ENCODE measurements around the gene EXD3.
"Not testable (repeated sequence)": the region's sequence is repeated elsewhere in the genome, so short reads cannot be mapped to it uniquely, and the experiment has no call there.

The EXD3 gene

DNA sequence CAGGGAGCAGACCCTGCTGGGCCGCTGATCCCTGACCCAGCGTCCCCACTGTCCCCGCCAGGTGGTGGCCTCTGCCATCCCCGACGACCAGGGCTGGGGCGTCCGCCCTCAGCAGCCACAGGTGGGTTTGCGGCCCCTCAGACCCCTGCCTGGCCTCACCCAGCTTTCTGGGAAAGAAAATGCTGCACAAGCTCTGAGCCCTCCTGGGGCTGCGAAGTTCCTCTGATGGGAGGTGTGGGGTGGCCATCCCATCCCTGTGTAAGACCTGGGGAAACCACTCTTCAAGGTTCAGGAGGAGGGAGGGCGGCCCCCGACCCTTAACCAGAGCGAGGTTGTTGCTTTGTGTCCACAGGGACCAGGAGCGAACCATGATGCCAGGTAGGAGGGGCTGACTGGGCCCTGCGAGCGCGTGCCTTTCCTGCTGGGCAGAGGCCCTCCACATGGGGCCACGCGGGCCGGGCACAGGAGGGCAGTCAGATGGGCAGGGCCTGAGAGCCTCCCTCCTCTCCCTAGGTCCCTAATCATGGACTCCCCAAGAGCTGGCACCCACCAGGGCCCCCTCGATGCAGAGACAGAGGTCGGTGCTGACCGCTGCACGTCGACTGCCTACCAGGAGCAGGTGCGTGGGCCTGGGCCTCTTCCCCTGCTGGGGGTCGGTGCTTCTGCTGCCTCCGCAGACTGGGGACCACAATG lies 7.9 kb upstream of the EXD3 start:
- DNase-seq = no peak

DNA sequence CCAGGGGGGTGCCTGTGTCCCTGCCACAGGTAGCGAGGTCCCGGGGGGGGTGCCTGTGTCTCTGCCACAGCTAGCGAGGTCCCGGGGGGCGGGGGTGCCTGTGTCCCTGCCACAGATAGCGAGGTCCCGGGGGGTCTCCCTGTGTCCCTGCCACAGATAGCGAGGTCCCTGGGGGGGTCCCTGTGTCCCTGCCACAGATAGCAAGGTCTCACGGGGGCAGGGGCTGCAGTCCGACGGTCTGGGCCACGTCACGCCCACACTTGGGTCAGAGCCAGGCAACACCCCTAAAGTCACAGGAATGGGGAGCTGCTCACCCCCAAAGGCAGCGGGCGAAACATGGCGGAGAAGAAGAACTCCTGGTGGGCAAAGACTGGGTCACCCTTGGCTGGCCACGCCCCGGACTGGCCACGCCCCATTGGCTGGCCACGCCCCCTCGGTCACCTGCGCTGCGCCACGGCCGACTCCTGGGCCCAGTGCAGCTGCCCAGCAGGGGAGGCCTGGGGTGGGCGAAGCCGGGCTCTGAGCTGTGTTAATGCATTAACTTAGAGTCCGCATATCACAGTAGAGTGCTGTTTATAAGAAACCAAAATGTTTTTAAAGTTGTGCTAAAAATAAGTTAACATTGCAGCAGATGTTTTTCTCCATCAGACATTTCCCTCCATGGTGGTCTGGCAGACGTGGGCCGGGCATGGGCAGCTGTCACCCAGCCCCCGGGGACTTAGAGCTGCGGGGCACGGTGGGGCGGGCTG lies 7.2 kb upstream of the EXD3 start:
- DNase-seq = peak; percentile 76

DNA sequence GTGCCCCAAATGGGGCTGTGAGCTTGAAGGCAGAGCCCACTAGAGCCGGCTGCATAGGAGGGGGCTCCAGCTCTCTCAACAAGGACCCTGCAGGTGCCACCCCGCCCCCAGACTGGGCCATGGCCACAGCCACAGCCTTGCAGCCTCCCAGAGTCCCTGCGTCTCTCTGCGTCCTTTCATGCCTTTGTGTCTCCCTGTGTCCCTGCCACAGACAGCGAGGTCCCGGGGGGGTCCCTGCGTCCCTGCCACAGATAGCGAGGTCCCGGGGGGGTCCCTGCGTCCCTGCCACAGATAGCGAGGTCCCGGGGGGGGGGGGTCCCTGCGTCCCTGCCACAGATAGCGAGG lies 6.6 kb upstream of the EXD3 start:
- peak; percentile 68 for DNase-seq

DNA sequence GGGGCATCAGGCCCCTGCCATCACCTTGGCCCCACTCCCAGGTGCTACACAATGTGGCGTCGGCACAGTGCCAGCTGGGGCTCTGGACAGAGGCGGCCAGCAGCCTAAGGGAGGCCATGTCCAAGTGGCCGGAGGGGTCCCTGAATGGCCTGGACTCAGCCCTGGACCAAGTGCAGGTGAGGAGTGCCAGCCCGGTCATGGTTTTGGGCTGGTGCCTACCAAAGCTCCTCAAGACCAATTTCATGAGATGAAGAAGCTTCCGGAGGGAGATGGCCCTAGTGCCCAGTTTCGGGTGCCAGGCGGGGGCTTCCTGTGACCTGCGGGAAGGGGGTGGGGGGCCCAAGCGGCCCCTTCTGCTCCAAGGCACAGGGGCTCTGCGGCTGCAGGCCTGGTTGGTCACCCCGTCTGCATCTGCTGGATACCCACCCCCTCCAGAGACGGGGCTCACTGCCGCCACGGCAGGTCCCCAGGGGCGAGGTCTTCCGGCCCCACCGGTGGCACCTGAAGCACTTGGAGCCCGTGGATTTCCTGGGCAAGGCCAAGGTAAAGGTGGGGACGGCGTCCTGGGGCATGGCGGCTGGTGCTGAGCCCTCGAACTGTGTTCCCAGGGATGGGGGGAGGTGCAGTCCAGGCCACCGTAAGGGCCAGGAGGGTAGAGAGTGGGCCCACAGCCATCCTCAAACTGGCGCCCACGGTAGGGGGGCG lies 6.0 kb upstream of the EXD3 start:
- DNase-seq = peak; percentile 68

DNA sequence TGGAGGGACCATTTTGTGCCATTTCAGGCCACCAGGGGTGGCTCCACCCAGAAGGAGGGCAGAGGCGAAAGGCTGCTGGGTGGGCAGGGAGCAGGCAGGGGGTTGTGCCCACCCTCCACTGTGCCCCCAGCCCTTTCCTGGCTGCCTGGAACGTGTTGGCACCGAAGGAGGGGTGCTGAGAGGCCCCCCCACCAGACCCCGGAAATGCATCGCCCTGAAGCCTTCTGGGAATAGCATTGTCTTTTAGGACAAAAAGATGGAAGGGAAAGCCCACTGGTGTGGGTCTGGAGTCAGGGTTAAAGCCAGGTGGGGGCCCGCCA lies 5.3 kb upstream of the EXD3 start:
- DNase-seq = no peak

DNA sequence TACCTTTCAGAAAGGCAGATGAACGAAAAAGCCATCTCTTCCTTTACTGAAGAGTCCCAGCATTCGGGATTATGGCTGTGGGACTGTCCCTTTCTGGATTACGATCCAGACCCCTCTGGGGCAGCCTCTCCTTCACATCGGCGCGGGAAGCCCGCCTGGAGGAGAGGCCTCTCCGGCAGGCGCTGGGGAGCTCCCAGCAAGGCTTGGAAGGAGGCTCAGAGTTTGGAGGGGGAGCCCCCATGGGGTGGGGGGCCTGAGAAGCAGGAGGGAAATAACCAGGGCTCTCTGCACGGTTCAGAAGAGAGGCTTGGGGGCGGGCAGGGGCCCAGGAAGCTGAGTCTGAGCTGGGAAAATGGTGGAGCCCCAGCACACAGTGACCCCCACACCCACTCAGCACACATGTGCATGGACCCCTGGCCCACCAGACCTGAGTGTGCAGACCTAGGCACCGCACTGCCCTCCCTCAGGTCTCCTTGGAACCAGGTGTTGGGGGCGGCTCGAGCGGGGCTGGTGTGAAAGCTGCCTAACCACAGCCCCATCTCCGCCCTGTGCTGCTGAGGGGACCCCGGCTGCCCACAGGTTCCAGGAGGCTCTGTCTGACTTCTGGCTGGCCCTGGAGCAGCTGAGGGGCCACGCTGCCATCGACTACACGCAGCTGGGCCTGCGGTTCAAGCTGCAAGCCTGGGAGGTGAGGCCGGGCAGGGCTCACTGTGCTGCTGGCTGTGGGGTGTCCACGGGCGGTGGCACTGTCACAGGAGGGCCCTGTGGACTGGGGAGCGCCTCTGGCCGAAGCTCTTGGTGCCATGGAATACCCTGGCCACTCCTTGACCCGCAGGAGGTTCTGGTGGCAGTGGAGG lies 4.7 kb upstream of the EXD3 start:
- no peak for DNase-seq

DNA sequence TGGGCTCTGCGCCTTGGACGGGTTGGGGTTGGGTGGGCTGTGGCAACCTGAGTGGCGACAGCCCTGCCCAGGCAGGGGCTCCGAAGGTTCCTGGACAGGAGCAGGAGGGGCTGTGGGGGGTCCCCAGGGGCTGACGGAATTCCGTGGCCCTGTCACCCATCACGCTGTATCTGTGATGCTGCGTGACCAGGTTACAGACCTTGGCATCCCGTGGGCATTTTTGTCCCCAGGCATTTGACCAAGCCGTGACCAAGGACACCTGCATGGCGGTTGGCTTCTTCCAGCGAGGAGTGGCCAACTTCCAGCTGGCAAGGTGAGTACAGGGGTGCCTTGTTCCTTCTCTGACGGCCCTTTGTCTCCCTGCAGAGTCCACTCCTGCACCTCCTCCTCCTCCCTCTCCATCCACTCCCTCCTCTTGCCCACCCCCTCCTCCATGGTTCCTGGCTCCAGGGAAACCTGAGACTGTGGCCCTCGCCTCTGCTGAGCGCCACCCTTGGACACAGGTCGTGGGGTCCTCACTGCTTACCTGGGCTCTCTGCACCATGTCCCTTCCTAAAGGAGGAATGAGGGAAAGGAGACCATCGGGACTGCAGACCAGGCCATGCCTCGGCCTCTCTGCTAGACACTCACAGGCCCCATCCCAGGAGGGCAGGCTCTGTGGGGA lies 3.2 kb upstream of the EXD3 start:
- DNase-seq = no peak

DNA sequence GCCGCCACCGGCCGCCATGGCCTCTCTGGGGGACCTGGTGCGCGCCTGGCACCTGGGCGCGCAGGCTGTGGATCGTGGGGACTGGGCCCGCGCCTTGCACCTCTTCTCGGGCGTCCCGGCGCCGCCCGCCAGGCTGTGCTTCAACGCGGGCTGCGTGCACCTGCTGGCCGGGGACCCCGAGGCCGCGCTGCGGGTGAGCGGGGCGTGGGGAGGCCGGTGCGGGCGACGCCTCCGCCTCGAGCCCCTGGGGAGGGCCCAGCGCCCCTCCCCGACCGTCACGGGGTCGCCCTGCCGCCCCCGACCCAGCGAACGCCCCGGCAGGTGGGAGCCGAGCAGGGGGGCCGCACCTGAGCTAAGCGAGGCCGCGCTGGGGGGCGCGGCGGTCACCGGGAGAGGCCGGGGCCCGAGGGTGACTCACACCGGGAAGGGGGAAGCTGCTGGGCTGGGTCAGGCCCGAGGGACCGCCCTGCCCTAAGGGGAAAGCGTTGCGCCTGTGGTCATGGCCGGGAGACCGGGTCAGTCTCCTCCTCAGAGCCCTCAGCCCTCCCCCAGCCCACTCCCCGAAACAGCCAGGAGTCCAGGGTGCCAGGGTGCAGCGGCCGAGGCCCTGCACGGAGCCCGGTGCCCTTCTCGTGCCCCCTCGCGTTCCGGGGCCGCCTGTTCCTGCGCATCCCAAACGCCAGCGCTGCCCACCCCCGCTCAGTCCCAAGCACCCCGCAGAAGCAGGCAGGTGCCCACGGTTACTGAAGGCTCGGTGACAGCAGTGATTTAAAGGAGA lies 741 bp upstream of the EXD3 start:
- peak; percentile 83 for DNase-seq

DNA sequence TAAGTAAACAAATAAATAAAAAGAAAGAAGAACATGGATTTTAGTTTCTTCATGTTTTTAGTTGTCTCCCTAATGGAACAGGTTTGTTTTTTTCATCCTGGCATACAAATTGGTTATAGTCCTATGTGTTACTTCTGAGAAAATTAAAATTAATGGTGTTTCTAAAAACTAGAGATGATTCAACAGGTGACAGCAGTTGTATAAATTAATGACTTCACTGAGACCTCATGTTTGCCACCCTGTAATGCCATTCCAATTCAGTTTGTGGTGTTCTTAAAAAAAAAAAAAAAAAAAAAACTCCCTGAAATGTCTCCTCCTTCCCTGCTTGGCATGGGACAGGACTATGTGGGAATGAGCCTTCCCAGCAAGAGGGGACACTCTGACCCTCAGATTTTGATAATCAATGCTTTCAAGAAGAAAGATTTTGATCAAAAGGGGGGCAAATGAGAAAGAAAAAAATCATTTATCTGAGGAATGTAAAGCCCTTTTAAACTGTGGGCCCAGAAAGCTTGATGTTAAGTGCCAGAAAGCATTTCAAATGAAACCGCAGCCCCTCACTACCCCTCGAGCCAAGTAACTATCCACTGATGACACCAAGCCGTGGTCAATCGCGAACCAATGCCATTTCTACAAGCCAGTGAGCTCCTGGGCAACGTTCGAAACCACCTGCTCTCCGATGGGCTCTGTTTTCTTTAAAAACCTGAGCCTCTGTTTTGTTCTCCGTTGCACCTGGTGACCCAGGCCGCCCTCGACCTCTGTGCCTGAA lies 941 bp downstream of the EXD3 start:
- no peak for DNase-seq

DNA sequence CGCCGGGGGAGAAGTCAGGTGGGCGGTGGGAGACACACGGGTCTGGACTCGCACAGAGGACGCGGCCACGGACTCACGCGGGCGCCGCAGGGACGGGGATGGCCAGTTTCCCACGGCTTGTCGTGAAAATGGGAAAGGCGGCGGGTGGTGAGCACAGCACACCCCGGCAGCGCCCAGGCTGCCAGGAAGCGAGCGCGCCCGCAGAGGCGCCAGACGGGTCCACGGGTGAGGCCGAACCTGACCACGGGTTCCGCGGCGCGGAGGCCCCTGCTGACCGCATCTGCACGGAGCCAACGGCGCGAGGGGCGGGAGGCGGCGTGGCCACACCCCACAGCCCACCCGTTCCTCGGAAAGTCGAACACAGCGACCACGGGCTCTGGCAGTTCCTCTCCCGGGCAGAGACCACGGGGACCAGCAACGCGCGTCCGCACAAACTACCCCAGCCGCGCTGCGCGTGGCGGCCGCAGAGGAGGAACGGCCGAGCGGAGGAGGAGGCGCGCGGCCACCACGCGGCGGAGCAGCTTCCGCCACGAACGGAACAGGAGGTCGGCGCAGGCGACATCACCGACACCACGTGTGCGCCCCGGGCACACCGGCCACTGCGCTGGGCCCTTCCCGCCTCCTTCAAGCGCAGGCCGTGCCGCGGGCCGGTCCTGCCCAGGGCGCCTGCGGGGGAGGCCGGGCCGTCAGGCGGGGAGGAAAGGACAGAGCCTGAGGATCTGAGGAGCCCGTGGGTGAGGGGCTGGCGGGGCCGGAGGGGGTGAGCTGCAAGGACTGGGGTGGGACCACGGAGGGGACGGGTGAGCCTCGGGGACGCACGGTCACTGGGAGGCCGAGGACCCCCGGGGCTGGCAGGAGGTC lies 5.6 kb downstream of the EXD3 start:
- no peak for DNase-seq

DNA sequence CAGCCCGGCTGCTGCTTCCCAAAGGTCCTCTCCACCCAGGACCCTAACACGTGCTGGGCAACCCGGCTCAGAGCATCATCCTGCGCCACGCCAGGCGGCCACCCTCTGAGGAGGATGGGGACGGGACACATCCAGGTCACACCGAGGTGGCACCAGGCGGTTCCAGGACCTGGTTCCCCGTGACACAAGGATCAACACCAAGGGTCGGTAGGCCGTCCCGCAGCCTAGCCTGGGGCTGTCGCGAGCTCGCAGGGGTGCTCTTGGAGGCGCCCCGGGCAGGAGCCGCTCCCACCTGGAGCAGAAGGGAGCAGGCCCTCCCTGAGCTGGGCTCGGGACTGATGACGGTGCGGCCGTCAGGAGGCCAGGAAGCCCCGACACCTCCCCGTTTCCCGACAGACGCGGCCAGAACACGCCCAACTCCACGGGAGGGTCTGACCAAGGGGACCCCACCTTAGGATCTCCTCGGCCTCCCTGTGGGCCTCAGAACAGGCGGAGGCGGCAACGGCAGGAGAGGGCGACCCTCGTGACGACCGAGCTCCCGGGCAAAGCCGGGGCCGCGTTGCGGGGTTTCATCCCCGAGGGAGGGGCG lies 6.3 kb downstream of the EXD3 start:
- DNase-seq = no peak

DNA sequence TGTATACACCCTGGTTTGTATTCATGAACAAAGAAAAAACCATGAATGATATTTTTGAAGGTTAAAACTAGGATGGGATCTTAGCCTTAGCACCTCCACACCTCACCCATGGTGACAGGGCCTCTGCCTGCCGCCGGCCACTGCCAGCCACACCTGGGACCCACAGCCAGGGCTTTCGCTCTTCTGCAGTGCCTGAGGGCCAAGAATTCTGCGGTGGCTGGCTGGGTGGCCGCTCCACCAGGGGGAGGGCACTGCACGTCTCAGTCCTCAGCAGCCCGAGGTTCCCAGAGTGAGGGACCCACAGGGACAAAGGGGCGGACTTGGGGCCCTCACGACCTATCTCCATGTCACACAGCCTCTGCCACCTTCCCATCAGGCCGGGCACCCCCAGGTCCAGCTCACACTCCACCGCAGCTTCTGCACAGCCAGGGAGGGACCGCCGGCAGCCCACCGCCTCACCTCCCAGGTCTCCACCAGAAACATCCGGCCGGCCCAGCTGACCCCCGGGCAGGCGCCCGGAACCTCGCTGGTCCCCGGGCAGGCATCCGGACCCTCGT lies 6.9 kb downstream of the EXD3 start:
- no peak for DNase-seq

DNA sequence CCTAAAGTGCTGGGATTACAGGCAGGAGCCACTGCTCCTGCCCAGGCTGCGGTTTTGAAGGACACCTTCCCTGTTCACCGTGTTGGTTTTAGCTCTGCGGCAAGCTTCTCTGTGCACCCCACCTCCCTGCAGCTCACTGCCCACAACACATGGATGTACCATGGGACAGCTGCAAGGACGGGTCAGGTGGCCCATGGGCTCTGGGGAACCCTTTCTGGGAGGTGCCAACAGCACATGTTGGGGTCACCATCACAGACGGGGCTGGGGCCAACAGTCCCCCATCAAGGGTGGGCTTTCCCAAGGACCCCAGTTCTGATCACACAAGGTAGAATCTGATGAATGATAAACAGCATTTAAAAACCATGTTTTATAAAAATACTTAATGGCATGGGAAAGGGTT lies 7.5 kb downstream of the EXD3 start:
- no peak for DNase-seq

DNA sequence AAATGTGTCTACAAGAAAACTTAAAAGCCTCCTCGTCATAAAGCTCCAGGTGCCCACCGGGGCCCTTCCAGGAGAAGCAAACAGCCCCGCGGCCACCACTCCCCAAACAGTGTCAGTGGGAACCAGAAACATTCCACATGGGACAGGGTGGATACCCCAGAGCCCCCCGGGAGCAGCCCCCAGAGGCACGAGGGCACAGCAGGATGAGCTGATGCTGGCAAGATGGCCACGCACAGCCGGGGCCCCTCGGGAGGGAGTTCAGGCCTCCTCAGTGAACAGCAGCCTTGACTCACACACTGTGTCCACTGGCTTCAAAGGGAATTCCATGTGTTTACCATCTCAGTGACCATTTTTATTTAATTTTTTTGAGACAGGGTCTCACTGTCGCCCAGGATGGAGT lies 10.5 kb downstream of the EXD3 start:
- DNase-seq = no peak

DNA sequence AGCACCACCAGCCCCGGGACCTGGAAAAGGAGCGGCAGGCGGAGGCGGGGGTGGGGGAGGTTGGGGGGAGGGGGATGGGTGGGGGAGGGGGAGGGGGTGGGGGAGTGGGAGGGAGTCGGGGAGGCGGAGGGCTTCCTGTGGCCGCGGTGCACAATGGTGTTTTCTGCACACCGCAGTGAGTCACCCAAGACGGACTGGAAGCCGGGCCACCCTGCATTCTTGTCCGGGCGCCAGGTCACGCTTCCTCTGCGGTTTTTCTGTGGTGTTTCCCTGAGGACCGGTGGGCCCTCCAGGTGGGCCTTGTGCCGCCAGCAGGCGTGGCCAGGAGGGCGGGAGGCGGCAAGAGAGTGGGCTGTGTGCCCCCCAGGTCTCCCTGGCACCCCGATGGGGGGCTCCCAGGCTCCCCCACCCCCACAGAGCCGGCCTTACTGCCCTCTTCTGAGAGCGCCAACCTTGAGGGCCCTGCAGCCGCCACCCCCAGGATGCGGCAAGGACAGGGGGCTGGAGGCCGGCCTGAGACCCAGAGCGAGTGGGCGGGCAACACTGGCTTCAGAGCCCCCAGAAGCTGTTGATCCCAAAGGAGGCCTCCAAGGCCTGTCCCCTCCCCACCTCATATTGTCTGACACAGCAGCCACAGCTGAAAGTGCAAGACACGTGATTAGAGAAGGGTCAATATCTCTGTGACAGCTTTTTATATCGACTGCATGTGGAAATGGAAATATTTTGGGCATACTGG lies 11.1 kb downstream of the EXD3 start:
- no peak for DNase-seq

DNA sequence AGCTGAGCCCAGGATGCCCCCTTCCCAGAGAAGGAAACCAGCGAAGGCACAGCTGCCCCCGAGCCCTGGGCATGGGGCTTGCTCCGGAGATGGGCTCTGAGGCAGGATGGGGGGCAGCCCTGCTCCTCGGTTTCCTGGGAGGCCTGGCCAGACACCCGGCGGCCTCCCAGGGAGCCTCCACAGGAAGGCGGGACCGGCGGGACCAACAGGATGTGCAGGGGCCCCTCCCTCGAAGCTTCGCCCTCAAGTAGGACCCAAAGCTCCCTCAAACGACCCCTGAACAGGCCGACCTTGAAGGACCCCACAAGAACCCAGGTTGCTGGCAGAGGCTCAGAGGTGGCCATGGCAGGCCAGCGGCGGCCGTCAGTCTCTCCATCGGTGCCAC lies 11.7 kb downstream of the EXD3 start:
- DNase-seq = no peak

DNA sequence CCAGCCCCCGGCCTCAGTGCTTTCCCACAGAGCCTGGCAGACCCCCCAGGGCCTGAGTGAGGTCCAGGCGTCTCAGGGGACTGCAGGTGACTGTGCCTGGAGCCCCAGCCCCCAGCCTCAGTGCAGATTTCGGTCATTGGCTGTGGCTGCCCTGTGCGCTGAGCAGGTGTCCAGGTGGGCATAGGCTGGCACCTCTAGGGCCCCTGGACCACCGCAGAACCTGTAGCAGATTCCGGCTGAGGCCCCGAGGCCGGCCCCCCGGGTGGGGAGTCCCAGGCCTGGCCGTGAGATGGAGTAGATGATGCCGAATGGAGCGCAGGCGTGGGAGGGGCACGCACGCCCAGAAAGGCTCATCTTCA lies 12.1 kb downstream of the EXD3 start:
- no peak for DNase-seq

DNA sequence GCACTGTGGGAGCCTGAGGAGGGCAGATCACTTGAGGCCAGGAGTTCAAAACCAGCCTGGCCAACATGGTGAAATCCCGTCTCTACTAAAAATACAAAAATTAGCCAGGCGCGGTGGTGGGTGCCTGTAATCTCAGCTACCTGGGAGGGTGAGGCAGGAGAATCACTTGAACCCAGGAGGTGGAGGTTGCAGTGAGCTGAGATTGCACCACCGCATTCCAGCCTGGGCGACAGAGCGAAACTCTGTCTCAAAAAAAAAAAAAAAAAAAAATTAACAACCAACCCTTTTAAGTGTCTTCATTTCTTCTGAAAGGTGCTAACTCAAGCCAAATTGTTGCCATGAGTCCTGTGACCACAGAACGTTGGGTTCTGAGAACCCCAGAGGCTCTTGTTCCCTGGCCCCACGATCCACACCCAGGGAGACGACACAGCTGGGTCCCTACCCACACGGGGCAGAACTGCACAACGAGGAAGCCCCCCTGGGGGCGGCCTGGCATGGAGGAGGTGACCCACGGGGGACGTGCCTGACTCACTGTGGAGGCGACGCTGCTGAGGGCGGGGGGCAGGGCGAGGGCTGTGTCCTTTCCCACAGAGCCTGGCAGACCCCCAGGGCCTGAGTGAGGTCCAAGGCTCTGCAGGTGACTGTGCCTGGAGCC lies 12.6 kb downstream of the EXD3 start:
- not testable (repeated sequence) for DNase-seq

Measured in DMS53 (cell line).